ENCODE measurements around the gene AUTS2.

AUTS2 gene

GRCh38 chr7:70552141-70552540 lies 953.9 kb downstream of the AUTS2 start:
- in situ Hi-C loops (cut with MboI; ENCODE audit: low pct_unique_long_range_greater_than_20kb, low sequenced_read_pairs) = no loop called here
- DNase-seq = no peak

- DNase-seq = no peak
- in situ Hi-C loops (cut with MboI; ENCODE audit: low pct_unique_long_range_greater_than_20kb, low sequenced_read_pairs) = no loop called here
Observed at GRCh38 chr7:70553364-70553763, 955.1 kb downstream of the AUTS2 start.

GRCh38 chr7:70554646-70555045 lies 956.4 kb downstream of the AUTS2 start:
- in situ Hi-C loops (cut with MboI; ENCODE audit: low pct_unique_long_range_greater_than_20kb, low sequenced_read_pairs) = no loop called here

GRCh38 chr7:70556761-70557160 lies 958.5 kb downstream of the AUTS2 start:
- in situ Hi-C loops (cut with MboI; ENCODE audit: low pct_unique_long_range_greater_than_20kb, low sequenced_read_pairs) = no loop called here
- no peak for DNase-seq

More at GRCh38 chr7:70554646-70555045, 956.4 kb downstream of the AUTS2 start:
- no peak for DNase-seq

GRCh38 chr7:70557338-70557737 lies 959.1 kb downstream of the AUTS2 start:
- DNase-seq = no peak
- in situ Hi-C loops (cut with MboI; ENCODE audit: low pct_unique_long_range_greater_than_20kb, low sequenced_read_pairs) = no loop called here

GRCh38 chr7:70559815-70560214 lies 961.5 kb downstream of the AUTS2 start:
- DNase-seq = no peak
- in situ Hi-C loops (cut with MboI; ENCODE audit: low pct_unique_long_range_greater_than_20kb, low sequenced_read_pairs) = no loop called here

GRCh38 chr7:70563960-70564359 lies 965.7 kb downstream of the AUTS2 start:
- in situ Hi-C loops (cut with MboI; ENCODE audit: low pct_unique_long_range_greater_than_20kb, low sequenced_read_pairs) = no loop called here
- no peak for DNase-seq

- in situ Hi-C loops (cut with MboI; ENCODE audit: low pct_unique_long_range_greater_than_20kb, low sequenced_read_pairs) = no loop called here
- no peak for DNase-seq
Observed at GRCh38 chr7:70565721-70566370, 967.6 kb downstream of the AUTS2 start.

GRCh38 chr7:70566671-70567070 lies 968.4 kb downstream of the AUTS2 start:
- in situ Hi-C loops (cut with MboI; ENCODE audit: low pct_unique_long_range_greater_than_20kb, low sequenced_read_pairs) = no loop called here
- no peak for DNase-seq

- in situ Hi-C loops (cut with MboI; ENCODE audit: low pct_unique_long_range_greater_than_20kb, low sequenced_read_pairs) = no loop called here
- DNase-seq = no peak
Observed at GRCh38 chr7:70568674-70569334, 970.5 kb downstream of the AUTS2 start.

- DNase-seq = no peak
- in situ Hi-C loops (cut with MboI; ENCODE audit: low pct_unique_long_range_greater_than_20kb, low sequenced_read_pairs) = no loop called here
Observed at GRCh38 chr7:70569335-70569819, 971.1 kb downstream of the AUTS2 start.

GRCh38 chr7:70570029-70570428 lies 971.8 kb downstream of the AUTS2 start:
- no peak for DNase-seq
- in situ Hi-C loops (cut with MboI; ENCODE audit: low pct_unique_long_range_greater_than_20kb, low sequenced_read_pairs) = no loop called here

GRCh38 chr7:70570961-70571360 lies 972.7 kb downstream of the AUTS2 start:
- DNase-seq = no peak
- in situ Hi-C loops (cut with MboI; ENCODE audit: low pct_unique_long_range_greater_than_20kb, low sequenced_read_pairs) = no loop called here

GRCh38 chr7:70571403-70571934 lies 973.2 kb downstream of the AUTS2 start:
- in situ Hi-C loops (cut with MboI; ENCODE audit: low pct_unique_long_range_greater_than_20kb, low sequenced_read_pairs) = no loop called here
- DNase-seq = no peak

- DNase-seq = no peak
- in situ Hi-C loops (cut with MboI; ENCODE audit: low pct_unique_long_range_greater_than_20kb, low sequenced_read_pairs) = no loop called here
Observed at GRCh38 chr7:70571961-70572360, 973.7 kb downstream of the AUTS2 start.

GRCh38 chr7:70572571-70572970 lies 974.3 kb downstream of the AUTS2 start:
- no peak for DNase-seq
- in situ Hi-C loops (cut with MboI; ENCODE audit: low pct_unique_long_range_greater_than_20kb, low sequenced_read_pairs) = no loop called here

- DNase-seq = no peak
- in situ Hi-C loops (cut with MboI; ENCODE audit: low pct_unique_long_range_greater_than_20kb, low sequenced_read_pairs) = no loop called here
Observed at GRCh38 chr7:70573071-70573661, 974.9 kb downstream of the AUTS2 start.

- no peak for DNase-seq
- in situ Hi-C loops (cut with MboI; ENCODE audit: low pct_unique_long_range_greater_than_20kb, low sequenced_read_pairs) = no loop called here
Observed at GRCh38 chr7:70573696-70574095, 975.4 kb downstream of the AUTS2 start.

GRCh38 chr7:70574314-70574834 lies 976.1 kb downstream of the AUTS2 start:
- DNase-seq = no peak
- in situ Hi-C loops (cut with MboI; ENCODE audit: low pct_unique_long_range_greater_than_20kb, low sequenced_read_pairs) = no loop called here

Data from KBM-7 (cell line).